HTERT RPE-1 (cell line): ENCODE results near the gene FHDC1.
"Not testable (repeated sequence)": the region's sequence is repeated elsewhere in the genome, so short reads cannot be mapped to it uniquely, and the experiment has no call there.

ENCODE experiments used
- in situ Hi-C: fragments of 300-500 bp; cut with MboI; formaldehyde crosslinking; loops from 4 replicates; pipeline ENCODE4 v1.14.3; 2020; ENCODE audit warnings: low sequenced_read_pairs

FHDC1 gene, protein sequence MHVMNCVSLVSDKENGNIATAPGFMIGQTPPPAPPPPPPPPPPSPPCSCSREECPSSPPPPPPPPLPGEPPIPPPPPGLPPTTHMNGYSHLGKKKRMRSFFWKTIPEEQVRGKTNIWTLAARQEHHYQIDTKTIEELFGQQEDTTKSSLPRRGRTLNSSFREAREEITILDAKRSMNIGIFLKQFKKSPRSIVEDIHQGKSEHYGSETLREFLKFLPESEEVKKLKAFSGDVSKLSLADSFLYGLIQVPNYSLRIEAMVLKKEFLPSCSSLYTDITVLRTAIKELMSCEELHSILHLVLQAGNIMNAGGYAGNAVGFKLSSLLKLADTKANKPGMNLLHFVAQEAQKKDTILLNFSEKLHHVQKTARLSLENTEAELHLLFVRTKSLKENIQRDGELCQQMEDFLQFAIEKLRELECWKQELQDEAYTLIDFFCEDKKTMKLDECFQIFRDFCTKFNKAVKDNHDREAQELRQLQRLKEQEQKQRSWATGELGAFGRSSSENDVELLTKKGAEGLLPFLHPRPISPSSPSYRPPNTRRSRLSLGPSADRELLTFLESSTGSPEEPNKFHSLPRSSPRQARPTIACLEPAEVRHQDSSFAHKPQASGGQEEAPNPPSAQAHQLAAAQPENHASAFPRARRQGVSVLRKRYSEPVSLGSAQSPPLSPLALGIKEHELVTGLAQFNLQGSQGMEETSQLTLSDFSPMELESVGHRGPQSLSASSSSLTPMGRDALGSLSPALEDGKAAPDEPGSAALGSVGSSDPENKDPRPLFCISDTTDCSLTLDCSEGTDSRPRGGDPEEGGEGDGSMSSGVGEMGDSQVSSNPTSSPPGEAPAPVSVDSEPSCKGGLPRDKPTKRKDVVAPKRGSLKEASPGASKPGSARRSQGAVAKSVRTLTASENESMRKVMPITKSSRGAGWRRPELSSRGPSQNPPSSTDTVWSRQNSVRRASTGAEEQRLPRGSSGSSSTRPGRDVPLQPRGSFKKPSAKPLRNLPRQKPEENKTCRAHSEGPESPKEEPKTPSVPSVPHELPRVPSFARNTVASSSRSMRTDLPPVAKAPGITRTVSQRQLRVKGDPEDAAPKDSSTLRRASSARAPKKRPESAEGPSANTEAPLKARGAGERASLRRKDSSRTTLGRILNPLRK

DNA sequence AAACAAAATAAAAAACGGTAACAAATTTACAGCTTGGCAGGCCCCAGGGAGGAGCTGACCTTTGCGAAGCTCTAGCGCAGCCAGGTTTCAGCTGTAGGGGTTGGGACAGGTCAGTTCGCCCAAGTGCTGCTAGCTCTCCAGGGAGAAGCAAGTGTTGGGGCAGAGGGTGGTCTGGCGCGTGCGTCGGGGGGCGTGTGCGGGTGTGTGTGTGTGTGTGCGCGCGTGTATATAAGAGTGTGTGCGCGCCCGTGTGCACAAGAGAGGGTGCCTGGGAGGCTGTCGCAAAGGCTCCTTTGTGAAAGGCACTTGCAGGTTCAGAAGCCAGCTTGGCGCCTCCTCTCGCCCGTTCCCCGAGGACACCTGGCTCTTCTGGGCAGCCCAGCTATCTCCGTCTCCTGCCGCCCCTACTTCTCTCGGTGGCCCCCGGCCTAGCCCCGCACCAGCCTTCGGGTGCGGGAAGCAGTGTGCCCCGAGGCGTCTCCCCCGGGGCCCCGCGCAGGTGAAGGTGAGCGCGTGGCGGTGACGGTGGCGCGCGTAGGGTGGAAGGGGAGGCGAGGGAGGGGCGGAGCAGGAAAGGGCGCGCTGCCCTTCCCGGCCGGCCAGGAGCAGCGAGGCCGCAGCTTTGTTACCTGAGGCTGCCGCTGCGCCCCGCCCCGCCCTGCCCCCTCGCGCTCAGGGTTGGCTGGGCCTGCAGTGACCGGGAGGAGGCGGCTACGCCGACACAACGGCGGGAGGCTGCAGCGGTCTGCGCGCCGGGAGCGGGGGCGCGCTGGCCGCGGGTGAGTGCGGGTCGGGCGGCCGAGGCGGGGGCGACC lies at the start of gene FHDC1:
Gene FHDC1, plus strand, starts transcription at position 693 of the 815 bp plus-strand sequence. CDS start 6,735 bp downstream, outside the sequence.
- in situ Hi-C loops: no loop called here

- in situ Hi-C loops: no loop called here
Observed at GRCh38 chr4:152887981-152888380, 48.1 kb upstream of the FHDC1 start.

- in situ Hi-C loops: no loop called here
Observed at GRCh38 chr4:152892974-152893373, 43.1 kb upstream of the FHDC1 start.

- in situ Hi-C loops: no loop called here
Observed at GRCh38 chr4:152894673-152895072, 41.5 kb upstream of the FHDC1 start.

GRCh38 chr4:152896811-152897210 lies 39.3 kb upstream of the FHDC1 start:
- in situ Hi-C loops: no loop called here

DNA sequence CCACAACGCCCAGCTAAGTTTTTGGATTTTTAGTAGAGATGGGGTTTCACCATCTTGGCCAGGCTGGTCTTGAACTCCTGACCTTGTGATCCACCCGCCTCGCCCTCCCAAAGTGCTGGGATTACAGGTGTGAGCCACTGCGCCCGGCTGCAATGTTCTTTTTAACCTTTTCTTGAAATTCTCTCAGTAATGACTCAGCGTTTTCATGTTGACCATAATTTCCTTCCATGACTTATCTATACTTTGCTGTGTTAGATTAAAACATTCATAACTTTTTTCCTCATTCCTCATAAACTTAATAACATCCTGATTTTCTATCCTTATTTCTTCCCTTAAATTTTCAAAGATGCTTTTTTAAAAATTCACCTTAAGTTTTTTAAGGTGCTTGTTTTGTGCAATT lies 38.0 kb upstream of the FHDC1 start:
- in situ Hi-C loops: not testable (repeated sequence)

DNA sequence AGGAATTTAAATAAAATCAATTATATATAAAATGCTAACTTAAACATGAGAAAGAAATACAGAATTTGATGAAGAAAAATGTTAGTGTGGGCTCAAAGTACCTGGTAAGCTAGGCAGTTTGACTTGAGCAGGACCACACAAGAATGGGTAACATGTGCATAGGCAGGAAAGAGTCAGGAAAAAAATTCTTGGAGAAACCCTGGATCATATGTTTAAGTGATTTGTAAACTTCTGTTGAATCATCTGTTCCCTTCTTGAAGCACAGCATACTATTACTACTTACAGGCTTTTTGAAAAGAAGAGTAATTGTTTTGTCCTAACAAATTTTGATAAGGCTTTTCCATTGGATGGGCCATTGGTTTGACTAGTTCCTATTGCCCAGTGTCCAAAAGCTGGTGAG lies 37.5 kb upstream of the FHDC1 start:
- in situ Hi-C loops: no loop called here

DNA sequence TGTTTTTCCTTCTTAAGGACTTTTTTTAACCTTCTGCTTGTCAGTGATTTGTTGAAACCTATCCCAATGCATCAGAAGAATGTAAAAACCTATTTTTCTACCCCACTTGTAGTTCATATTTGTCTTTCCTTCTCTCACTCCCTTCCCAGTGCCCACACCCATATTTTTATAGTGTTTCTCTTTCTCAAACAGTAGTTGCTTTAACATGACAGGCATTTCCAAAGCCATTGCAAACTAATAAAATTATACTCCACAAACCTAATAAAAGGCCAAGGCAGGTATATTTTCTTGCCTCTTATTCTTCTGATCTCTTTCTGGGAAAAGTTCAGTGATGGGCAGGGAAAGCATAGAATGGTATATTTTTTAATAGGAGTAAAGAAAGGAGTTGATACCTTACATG lies 35.7 kb upstream of the FHDC1 start:
- in situ Hi-C loops: no loop called here

DNA sequence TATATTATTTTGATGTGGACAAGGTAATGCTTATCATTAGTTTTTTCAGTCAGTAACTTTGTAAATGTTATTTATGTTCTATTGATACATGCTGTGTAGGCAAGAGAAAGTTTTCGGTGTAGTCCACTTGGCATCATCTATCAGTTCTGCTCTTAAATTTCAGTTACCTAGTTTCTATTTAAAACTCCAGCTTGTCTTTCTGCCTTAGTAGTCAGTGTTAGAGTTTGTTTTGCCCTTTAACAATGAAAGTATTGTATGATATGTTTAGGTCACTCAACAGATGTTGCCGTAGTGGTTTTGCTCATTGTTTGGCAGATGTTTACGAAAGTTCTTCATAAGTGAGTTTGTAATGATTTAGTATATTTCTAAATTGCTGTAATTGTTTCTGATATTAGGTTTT lies 34.9 kb upstream of the FHDC1 start:
- in situ Hi-C loops: no loop called here

DNA sequence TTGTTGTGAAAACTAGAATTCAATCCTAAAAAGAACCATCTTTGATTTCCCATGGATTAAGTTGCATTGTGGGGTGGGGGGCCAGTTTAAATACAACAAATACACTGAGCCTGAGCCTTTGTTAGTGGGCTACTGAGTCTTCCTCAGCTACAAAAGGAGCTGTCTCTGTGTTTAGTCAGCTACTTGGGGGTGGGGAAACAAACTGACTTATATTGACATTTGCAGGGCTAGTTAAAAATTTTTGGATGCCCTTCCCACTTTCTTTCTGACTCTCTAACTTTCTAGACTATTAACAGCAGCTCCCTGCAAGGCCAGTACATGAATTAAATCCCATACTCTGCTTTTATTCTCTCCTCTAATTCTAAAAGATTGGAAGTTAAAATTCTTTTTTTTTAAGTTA lies 32.5 kb upstream of the FHDC1 start:
- in situ Hi-C loops: no loop called here

GRCh38 chr4:152909901-152910300 lies 26.2 kb upstream of the FHDC1 start:
- in situ Hi-C loops: no loop called here

DNA sequence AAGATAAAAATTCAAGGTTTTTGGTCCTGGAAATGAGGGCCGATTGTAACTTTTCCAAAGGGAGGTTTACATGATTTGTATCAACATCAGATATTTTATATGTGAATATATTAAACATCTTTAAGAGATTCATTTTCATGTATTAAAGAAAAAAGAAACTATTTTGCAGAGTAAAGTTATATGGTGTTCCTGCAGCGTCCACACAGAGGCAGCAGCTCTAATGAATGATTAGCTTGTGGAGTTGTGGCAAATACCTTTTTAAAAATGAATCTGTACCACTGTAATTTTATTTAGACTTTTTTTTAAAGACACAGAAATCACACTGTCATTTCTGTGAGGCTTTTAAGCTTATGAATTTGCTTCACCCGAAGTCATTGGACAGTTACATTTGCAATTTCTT lies 25.6 kb upstream of the FHDC1 start:
- in situ Hi-C loops: no loop called here

DNA sequence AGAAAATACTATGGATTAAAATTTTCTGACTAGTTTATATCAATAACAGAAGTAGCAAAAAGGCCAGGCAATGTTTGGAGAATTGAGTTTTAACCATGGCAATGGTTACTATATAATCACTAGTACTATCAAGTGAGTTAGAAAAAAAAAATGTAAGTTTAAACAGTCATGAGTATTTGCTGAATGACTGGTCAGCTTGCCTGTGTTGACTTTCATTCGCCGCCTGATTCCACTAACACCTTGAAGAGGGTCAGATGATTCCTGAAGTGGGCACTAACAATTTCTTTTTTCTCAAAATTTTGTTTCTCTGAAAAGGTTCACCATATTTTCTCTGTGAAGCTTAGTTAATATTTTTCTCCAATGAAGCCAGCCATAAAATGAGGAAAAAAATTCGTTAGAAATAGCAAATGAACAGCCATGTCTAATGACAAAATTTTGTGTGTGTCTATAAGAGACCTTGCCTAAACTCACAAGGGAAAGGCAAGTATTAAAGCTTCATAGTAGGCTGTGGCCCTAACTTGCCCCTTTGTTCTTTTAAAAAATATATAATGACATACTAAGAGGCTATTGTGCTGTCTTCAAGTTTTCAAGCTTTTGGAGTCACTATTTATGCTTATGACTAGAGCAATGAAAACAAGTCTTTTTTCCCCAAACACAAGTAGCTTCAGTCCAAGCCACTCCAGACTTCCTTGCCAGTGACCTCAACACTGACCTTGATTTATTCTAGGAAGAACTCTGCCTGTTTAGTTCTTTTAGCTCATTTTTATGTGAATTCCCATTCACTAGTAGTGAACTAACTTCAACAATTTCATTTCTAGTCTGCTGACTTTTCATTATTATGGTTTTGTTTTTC lies 18.4 kb upstream of the FHDC1 start:
- in situ Hi-C loops: no loop called here

DNA sequence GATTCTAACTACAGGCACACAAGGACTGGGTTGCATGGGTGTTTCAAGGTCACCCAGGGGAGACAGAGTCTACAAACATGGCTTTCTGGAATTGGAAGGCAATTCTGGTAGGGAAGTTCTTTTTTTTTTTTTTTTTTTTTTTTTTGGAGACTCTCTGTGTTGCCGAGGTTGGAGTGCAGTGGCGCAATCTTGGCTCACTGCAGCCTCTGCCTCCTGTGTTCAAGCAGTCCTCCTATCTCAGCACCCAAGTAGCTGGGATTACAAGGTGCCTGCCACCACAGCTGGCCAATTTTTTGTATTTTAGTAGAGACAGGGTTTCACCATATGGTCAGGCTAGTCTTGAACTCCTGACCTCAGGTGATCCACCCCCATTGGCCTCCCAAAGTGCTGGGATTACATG lies 16.3 kb upstream of the FHDC1 start:
- in situ Hi-C loops: no loop called here

GRCh38 chr4:152920768-152921167 lies 15.4 kb upstream of the FHDC1 start:
- in situ Hi-C loops: no loop called here

DNA sequence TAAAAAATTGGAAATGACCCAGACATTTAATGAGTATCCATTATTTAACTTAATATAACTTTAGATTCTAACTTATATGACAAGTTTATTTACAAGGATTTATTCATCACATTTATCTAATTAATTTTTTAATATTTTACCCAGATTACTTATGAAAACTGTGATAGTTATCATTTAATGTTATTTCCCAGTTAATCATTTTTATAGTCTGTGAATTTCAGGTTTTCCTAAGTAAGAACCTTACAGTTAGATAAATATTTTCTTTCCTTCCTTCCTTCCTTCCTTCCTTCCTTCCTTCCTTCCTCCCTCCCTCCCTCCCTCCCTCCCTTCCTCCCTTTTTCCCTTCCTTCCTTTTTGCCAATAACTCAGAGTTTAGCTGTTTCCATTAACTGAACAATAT lies 14.8 kb upstream of the FHDC1 start:
- in situ Hi-C loops: no loop called here

DNA sequence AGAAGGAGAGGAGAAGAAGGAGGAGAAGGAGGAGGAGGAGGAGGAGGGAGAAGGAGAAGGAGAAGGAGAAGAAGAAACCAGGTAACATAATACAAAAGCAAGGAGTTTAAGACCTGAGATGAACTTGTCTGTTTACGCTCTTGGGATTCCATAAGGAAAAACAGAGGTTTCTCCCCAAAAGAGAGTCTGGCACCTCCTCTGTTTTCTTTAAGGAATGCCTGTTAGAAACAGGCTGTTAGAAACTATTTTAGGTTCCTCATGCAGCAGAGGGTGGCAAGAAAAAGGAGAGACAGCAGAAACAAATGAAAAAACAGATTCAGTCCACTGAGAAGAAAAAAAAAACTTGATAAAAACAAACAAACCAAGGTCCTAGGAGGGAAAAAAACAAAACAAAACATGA lies 10.3 kb upstream of the FHDC1 start:
- in situ Hi-C loops: no loop called here

DNA sequence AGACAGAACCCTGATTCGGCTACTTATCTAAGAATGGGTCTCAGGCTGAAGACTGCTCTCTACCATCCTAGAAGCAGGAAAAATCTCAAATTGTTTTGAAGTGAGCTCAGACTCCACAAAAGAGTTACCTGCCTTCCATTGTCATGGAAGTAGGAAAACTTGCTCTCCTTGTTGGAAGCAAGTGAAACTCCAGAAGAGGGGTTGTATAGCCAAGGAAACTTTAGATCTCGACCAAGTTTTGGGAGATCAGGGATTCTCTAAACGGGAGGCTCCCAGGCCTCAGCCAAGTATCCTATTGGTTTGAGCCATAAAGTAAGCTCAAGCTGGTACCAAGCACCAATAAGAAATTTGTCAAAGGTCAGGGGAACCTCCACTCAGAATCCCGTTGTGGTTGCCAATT lies 9.2 kb upstream of the FHDC1 start:
- in situ Hi-C loops: no loop called here

DNA sequence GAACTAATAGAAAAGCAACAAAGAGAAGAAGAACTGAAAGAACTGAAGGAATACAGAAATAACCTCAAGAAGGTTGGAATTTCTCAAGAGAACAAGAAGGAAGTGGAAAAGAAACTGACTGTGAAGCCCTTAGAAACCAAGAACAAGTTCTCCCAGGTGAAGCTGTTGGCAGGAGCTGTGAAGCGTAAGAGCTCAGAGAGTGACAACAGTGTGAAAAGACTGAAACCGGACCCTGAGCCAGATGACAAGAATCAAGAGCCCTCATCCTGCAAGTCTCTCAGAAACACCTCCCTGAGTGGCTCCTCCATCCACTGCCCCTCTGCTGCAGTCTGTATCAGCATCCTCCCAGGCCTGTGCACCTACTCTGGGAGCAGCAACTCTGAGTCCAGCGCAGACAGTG lies 8.4 kb upstream of the FHDC1 start:
- in situ Hi-C loops: no loop called here

DNA sequence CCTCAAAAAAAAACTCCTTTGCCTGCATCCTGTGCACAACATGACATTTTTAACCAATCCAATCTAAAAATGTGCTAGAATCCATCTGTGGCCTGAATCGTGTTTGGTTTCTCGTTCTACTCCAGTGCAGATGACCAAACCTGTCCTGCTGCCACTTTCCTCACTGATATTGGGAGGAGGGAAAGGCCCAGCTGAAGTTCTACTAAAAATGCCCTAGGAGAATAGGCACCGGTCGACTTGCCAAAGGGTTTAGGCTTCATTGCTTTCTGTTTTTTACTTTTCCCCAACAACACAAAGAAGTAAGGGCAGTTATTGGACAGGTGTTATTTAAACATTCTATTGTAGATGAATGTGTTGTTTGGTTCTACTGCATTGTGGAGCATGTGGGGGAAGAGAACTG lies 7.8 kb upstream of the FHDC1 start:
- in situ Hi-C loops: no loop called here
